ENCODE data around the gene DPT. TPM values are rescaled to one million over a fixed set of nuclear protein-coding genes. Genes with fewer than 3 reads are reported as not detected.

Gene DPT
- total RNA-seq, 5 donors from 2014 or later (not counting 1 experiment from before 2014, with no cell fraction given) = not detected

DNA sequence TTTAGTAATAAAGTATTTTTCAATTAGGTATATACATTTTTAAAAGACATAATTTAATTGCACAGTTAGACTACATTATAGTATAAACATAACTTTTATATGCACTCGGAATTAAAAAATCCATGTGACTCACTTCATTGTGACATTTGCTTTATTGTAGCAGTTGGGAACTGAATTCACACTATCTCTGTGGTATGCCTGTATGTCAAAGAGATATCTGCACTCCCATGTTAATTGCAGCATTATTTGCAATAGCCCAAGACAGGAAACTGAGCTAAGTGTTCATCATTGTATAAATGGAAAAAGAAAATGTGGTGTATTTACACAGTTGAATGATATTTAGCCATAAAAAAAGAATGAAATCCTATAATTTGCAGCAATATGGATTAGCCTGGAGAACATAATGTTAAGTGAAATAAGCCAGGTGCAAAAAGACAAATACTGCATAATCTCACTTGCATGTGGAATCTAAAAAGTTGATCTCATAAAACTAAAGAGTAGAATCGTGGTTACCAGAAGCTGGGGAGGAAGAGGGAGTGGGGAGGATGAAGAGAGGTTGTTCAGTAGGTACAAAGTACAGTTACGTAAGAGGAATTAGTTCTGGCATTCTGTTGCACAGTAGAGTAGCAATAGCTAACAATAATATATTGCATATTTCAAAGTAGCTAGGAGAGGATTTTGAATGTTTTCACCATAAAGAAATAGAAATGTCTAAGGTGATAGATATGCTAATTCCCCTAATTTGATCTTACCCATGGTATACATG, 64.8 kb downstream of the DPT start:
- peaks cover 6 to 8% of the 10 kb centered on the region in 2 donors for H3K27me3 Mint-ChIP-seq
- no CpG with 5 or more reads among the region's 3 CpGs for WGBS (ENCODE audit: insufficient coverage)

DNA sequence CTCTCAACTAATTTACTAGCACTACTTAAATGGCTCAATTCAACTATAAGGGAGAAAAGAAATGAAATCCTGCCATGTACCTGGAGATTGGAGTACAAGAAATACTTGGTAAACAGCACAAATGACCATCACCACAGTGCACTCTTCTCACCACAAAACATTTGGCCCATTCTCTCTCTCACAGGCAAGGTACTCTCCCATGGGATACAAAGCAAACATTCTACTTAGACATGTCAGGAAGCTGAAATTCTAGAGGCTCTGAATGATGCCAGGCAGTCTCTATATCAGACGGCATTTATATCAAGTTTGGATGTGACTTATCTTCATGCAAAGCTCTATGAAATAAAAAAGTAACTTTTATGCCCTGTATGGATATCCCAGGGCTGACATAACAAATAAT, 72.5 kb downstream of the DPT start:
- Histone ChIP-seq H3K9me3 (no peaks in the 10 kb centered on the region), H3K36me3 (ENCODE audit: control insufficient read depth in 2 of 2, extremely low read depth in 1 of 2, insufficient read depth in 1 of 2, low read length in 1 of 2) (no peaks in the 10 kb centered on the region), H3K4me3 (ENCODE audit: control insufficient read depth in 1 of 2, extremely low read depth in 1 of 2, low read length in 1 of 2) (no peak overlapping the region), H3K27me3 (replicated peaks in 1 of 2; ENCODE audit: control insufficient read depth in 2 of 2, extremely low read depth in 1 of 2, insufficient read depth in 2 of 2, low read length in 1 of 2) (no peaks in the 10 kb centered on the region), H3K4me1 (ENCODE audit: control insufficient read depth in 1 of 2, extremely low read depth in 1 of 2, insufficient read depth in 2 of 2, low read length in 2 of 2) (no peaks in the 10 kb centered on the region), H3K27ac (ENCODE audit: low read length) (no peak overlapping the region)
- H3K36me3 Mint-ChIP-seq = no peaks in the 10 kb centered on the region
- H3K9me3 Mint-ChIP-seq = no peaks in the 10 kb centered on the region
- DNase-seq (no peak), ATAC-seq (replicated peaks in 1 of 4) (no peak)
- no peak overlapping the region for H3K4me3 Mint-ChIP-seq
- H3K27ac Mint-ChIP-seq = no peak overlapping the region
- CTCF ChIA-PET = no interaction called here
- peaks cover 0 to 13% of the 10 kb centered on the region in 2 donors for H3K27me3 Mint-ChIP-seq
- no CpG with 5 or more reads among the region's 1 CpG for WGBS (ENCODE audit: insufficient coverage)
- no peaks in the 10 kb centered on the region for H3K4me1 Mint-ChIP-seq
- POLR2A ChIA-PET = no interaction called here

More for the DNA sequence above, 64.8 kb downstream of the DPT start:
- H3K9me3 ChIP-seq = no peaks in the 10 kb centered on the region
- ATAC-seq (replicated peaks in 1 of 4) (no peak), DNase-seq (no peak)
- no peaks in the 10 kb centered on the region for H3K27me3 ChIP-seq (replicated peaks in 1 of 2; ENCODE audit: control insufficient read depth in 2 of 2, extremely low read depth in 1 of 2, insufficient read depth in 2 of 2, low read length in 1 of 2)
- no peaks in the 10 kb centered on the region for H3K4me1 ChIP-seq (ENCODE audit: control insufficient read depth in 1 of 2, extremely low read depth in 1 of 2, insufficient read depth in 2 of 2, low read length in 2 of 2)
- H3K27ac ChIP-seq (ENCODE audit: low read length) = no peak overlapping the region
- ChIA-PET POLR2A (no interaction called here), CTCF (no interaction called here)
- H3K9me3 Mint-ChIP-seq = no peaks in the 10 kb centered on the region
- no peaks in the 10 kb centered on the region for H3K36me3 ChIP-seq (ENCODE audit: control insufficient read depth in 2 of 2, extremely low read depth in 1 of 2, insufficient read depth in 1 of 2, low read length in 1 of 2)
- H3K4me3 ChIP-seq (ENCODE audit: control insufficient read depth in 1 of 2, extremely low read depth in 1 of 2, low read length in 1 of 2) = no peak overlapping the region
- H3K4me1 Mint-ChIP-seq = no peaks in the 10 kb centered on the region
- no peak overlapping the region for H3K4me3 Mint-ChIP-seq
- no peaks in the 10 kb centered on the region for H3K36me3 Mint-ChIP-seq
- H3K27ac Mint-ChIP-seq = no peak overlapping the region

DNA sequence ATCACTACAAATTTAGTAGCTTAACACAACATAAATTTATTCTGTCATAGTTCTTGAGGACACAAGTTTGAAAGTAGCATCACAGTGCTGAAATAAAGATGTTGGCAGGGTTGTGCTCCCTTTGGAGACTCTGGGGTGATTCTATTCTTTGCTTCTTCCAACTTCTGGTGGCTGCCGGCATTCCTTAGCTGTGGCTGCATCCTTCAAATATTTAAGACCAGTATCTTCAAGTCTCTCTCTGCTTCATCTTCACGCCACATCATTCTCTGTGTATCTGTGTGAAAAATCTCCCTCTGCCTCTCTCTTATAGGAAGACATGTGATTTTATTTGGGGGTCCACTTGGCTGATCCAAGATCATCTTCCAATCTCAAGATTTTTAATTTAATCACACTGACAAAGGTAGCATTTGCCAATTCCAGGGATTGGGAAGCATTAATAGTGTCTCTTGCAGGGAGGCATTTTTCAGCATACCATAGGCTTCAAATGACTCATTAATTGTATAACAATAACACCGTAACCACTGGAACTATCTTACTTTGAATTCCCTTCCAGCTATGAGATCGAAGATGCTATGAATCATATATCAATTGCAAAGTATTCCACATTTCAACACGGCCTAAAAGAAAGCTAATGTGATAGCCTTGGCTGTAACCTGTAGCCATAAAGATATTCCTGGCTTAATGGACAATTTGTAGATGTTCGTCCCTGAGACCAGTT, 74.6 kb downstream of the DPT start:
- Histone ChIP-seq H3K27me3 (replicated peaks in 1 of 2; ENCODE audit: control insufficient read depth in 2 of 2, extremely low read depth in 1 of 2, insufficient read depth in 2 of 2, low read length in 1 of 2) (no peaks in the 10 kb centered on the region), H3K27ac (ENCODE audit: low read length) (no peak overlapping the region), H3K4me1 (ENCODE audit: control insufficient read depth in 1 of 2, extremely low read depth in 1 of 2, insufficient read depth in 2 of 2, low read length in 2 of 2) (no peaks in the 10 kb centered on the region), H3K4me3 (ENCODE audit: control insufficient read depth in 1 of 2, extremely low read depth in 1 of 2, low read length in 1 of 2) (no peak overlapping the region), H3K36me3 (ENCODE audit: control insufficient read depth in 2 of 2, extremely low read depth in 1 of 2, insufficient read depth in 1 of 2, low read length in 1 of 2) (no peaks in the 10 kb centered on the region), H3K9me3 (no peaks in the 10 kb centered on the region)
- CTCF ChIA-PET = no interaction called here
- Mint-ChIP-seq H3K36me3 (no peaks in the 10 kb centered on the region), H3K27me3 (peaks cover 0 to 13% of the 10 kb centered on the region in 2 donors), H3K9me3 (no peaks in the 10 kb centered on the region), H3K4me1 (no peaks in the 10 kb centered on the region), H3K4me3 (no peak overlapping the region), H3K27ac (no peak overlapping the region)
- no peak for ATAC-seq (replicated peaks in 1 of 4)
- DNase-seq = no peak
- POLR2A ChIA-PET = no interaction called here
- WGBS (ENCODE audit: insufficient coverage) = 40% methylated on average over 1 of the region's 6 CpGs

DNA sequence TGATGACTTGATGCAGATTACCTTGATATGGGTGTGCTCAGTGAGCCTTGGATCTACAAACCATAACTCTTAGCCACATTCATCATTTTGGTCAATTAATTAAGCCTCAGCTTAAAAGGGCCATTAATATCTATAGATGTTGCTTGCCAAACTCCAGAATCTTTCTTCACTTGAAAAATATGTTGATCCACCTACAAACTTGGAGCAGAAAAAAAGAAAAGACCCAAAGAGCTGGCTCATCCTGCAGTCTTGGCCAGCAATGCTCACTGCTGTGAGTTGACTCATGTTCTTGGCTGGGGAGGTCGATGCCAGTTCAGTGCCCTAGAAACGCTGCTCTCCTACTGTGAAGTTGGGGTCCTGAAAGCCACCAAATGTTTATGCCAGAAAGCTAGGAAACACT, 75.4 kb downstream of the DPT start:
- peaks cover 0 to 13% of the 10 kb centered on the region in 2 donors for H3K27me3 Mint-ChIP-seq
- Histone ChIP-seq H3K4me1 (ENCODE audit: control insufficient read depth in 1 of 2, extremely low read depth in 1 of 2, insufficient read depth in 2 of 2, low read length in 2 of 2) (no peaks in the 10 kb centered on the region), H3K4me3 (ENCODE audit: control insufficient read depth in 1 of 2, extremely low read depth in 1 of 2, low read length in 1 of 2) (no peak overlapping the region), H3K27me3 (replicated peaks in 1 of 2; ENCODE audit: control insufficient read depth in 2 of 2, extremely low read depth in 1 of 2, insufficient read depth in 2 of 2, low read length in 1 of 2) (no peaks in the 10 kb centered on the region), H3K9me3 (no peaks in the 10 kb centered on the region), H3K27ac (ENCODE audit: low read length) (no peak overlapping the region), H3K36me3 (ENCODE audit: control insufficient read depth in 2 of 2, extremely low read depth in 1 of 2, insufficient read depth in 1 of 2, low read length in 1 of 2) (no peaks in the 10 kb centered on the region)
- ChIA-PET CTCF (no interaction called here), POLR2A (no interaction called here)
- H3K9me3 Mint-ChIP-seq = no peaks in the 10 kb centered on the region
- H3K27ac Mint-ChIP-seq = no peak overlapping the region
- H3K4me1 Mint-ChIP-seq = no peaks in the 10 kb centered on the region
- DNase-seq (no peak), ATAC-seq (replicated peaks in 1 of 4) (no peak)
- H3K4me3 Mint-ChIP-seq = no peak overlapping the region
- H3K36me3 Mint-ChIP-seq = no peaks in the 10 kb centered on the region
- 83% methylated on average over 2 of the region's 2 CpGs for WGBS (ENCODE audit: insufficient coverage)

DNA sequence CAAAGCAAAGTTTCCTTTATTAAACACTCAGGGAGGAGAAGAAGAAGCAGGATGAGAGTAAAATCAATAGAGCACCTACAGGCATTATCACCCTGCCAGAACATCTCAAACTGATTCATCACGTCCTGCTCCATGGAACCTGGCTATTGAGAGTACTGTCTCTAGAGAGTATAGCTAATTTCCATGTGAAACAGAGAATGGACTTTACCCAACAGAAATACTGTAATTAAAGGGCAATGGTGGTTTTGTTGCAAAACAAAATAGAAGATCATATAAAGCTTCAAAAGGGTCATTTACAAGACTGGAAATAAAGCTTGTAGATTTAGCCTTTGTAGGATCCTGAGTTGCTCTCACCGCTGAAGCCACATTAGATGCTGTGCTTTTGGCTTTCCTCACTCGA, 83.3 kb downstream of the DPT start:
- CTCF ChIA-PET = no interaction called here
- no peak overlapping the region for H3K4me3 ChIP-seq (ENCODE audit: control insufficient read depth in 1 of 2, extremely low read depth in 1 of 2, low read length in 1 of 2)
- 100% methylated on average over 1 of the region's 3 CpGs for WGBS (ENCODE audit: insufficient coverage)
- no peaks in the 10 kb centered on the region for H3K4me1 Mint-ChIP-seq
- DNase-seq (no peak), ATAC-seq (replicated peaks in 1 of 4) (no peak)
- H3K36me3 ChIP-seq (ENCODE audit: control insufficient read depth in 2 of 2, extremely low read depth in 1 of 2, insufficient read depth in 1 of 2, low read length in 1 of 2) = no peaks in the 10 kb centered on the region
- H3K9me3 Mint-ChIP-seq = no peaks in the 10 kb centered on the region
- no peaks in the 10 kb centered on the region for H3K4me1 ChIP-seq (ENCODE audit: control insufficient read depth in 1 of 2, extremely low read depth in 1 of 2, insufficient read depth in 2 of 2, low read length in 2 of 2)
- POLR2A ChIA-PET = no interaction called here
- no peak overlapping the region for H3K4me3 Mint-ChIP-seq
- H3K27ac ChIP-seq (ENCODE audit: low read length) = no peak overlapping the region
- no peaks in the 10 kb centered on the region for H3K27me3 ChIP-seq (replicated peaks in 1 of 2; ENCODE audit: control insufficient read depth in 2 of 2, extremely low read depth in 1 of 2, insufficient read depth in 2 of 2, low read length in 1 of 2)
- H3K9me3 ChIP-seq = no peaks in the 10 kb centered on the region
- H3K27me3 Mint-ChIP-seq = no peaks in the 10 kb centered on the region
- no peak overlapping the region for H3K27ac Mint-ChIP-seq
- no peaks in the 10 kb centered on the region for H3K36me3 Mint-ChIP-seq

Data from T-cell (primary cell).